Measurements from ENCODE around the gene NR4A1.

NR4A1 gene

DNA sequence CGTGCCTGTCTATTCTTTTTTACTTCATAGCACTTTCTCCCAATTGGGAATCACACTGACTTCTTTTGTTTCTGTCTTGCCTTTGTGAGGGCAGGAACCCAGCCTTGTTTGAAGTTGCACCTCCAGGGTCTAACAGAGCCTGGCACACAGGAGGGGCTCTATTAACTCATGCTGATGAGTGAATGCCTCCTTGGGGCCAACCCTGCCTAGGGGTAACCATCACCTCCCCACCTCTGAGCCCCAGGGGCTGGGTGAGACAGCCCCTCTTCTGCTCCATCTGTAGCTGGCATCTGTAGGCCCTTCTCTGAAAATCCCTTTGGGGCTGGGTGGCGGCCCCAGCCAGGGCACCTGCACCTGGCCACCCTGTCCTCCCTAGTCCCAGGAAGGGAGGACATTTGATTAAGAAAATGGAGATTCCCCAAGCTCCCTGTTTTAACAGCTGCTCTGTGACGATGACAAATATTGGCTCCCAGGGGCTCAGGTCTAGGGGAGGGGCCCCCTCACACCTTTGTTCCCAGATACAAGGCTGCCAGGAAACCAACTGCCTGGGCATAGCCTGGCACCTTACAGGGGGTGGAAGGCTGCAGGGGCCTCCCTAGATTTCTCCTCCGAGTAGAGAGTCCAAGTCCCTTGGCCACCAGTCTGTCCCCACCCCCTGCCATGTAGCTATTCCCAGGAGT is 32.7 kb upstream of the NR4A1 start:
- no peak for DNase-seq (ENCODE audit: low read depth)

DNA sequence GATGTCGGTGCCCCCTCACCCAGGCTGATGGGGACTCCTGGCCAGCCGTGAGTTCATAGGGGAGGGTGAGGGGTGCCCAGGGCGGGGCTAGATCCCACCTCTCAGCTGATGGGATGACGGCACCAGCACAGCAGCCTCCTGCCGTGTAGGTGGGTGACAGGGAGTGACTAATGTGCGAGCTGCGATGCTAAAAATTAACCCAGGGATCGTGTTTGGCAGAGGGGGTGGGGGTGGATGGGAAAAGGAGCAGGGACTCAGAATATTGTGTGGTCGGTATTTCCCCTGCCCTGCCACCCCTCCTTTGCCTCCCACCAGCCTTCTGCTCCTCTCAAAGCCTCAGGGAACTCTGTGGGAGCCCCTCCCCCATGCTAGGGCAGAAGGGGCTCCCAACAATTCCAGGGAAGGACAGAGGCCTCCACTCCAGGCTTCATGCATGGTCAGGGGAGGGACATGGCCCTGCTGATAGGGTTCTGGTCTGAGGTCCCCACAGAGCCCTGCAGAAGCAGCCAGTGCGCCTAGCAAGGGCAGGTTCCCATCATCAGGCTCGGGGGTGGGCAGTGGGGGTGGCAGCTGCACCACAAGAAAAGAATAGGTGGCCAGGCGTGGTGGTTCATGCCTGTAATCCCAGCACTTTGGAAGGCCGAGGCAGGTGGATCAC is 32.0 kb upstream of the NR4A1 start:
- DNase-seq (ENCODE audit: low read depth): no peak

DNA sequence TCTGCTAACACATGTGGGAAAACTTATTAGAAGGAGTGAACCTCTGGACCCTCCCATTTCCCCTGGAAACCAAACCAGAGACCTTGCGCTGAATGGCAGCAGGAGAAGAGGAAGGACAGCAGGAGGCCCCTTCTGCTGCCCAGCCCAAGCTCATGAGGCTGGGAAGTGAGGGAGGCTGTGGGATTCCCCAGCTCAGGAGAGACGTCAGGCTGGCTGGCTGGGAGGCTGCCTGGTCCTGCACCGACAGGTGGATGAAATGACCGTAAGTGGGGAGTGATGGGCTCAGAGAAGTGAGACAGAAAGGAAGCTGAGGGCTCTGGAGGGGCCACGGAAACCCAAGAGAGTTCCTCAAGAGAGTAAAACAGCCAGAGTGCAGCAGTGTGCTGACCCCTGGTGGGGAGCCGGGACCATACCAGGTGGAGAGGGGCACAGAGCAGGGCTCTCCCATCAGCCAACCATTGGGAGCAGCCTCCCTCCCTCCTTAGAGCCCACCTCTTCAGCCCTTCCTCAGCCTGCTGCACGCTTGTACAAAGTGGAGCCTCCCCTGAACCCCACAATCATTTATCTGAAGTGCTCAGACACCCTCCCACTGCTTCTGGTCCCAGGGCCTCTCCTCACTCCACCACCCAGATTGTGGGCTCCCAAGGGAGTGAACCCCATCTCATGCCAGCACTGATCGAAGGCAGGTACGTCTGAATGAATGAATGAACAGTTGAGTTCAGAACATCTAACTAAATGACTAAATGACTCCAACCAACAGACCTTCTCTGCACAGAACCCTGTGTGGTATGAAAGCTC is 30.5 kb upstream of the NR4A1 start:
- DNase-seq (ENCODE audit: low read depth): no peak

DNA sequence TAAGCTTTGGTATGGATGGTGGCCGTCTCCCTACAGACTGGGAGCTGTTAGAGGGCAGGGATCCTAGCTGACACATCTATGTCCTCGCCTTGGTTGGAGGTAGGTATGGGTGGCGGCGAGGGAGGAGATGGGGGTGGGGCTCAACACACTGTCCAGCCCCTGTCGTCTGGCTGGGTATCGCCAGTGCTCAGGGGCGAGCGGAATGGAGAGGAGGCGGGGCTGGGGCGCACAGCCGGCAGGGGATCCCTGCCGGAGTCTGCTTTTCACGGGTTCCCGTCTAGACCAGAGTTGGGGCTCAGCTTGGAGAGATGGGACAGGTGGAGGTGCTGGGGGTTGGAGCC is 28.4 kb upstream of the NR4A1 start:
- no peak for DNase-seq (ENCODE audit: low read depth)

DNA sequence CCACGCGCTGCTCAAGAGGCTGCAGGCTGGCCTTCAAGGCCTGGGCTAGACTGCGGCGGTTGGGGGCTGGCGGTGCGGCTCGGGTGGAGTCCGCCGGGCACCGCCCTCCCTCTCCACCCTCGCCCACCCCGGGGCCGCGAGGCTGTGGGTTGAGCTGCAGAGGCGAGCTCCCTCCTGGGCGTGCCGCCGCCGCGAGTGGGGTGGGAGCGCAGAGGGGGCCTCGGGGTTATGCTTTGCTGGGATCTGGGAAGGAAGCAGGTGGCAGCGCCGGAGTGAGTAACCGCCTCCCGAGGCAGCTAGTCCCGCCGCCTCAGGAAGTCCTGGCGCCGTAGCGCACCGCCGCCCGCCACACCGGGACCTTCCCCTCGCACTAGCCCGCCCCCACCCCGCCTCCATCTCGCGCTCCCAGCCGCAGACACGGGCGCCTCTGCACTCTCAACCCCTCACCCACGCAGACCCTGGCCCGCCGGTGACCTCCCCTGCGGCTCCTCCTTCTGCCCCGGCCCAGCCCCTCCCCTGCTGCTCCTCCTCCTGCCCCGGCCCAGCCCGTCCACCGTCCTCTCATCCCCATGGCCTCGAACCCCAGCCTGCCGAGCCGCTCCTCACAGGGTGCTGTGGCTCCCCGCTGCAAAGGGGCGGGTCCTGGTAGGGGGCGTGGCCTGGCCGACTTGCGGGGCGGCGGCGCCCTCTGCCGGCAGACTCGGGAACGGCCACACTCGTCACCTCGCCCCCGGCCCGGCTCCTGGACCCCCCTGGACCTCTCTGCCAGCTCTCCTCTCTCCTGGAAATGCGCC is 27.9 kb upstream of the NR4A1 start:
- DNase-seq (ENCODE audit: low read depth): no peak

DNA sequence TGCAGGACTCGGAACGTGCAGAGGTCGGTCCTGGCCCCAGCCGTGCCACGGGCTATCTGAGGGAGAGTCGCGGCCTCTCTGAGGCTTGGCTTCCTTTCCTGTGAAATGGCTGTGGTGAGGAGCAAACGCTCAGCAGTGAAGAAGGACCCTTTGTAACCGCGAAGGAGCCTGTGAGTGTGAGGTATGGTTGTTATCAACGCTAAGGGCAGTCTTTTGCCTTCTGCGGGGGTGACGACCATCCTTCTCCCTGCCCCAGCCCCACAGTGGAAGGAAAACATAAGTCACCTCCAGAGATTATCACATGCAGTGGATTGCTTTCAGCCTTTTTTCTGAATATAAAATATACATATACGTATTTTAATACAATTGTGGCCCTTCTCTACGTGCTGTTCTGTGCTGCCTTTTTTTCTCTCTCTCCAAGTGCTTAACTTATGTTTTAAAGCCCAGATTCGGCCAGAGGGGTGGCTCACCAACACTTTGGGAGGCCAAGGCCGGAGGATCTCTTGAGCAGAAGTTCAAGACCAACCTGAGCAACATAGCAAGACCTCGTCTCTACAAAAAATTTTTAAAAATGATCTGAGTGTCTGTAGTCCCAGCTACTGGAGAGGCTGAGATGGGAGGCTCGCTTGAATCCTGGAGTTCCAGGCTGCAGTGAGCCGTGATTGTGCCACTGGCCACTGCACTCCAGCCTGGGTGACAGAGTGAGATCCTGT is 27.1 kb upstream of the NR4A1 start:
- no peak for DNase-seq (ENCODE audit: low read depth)

DNA sequence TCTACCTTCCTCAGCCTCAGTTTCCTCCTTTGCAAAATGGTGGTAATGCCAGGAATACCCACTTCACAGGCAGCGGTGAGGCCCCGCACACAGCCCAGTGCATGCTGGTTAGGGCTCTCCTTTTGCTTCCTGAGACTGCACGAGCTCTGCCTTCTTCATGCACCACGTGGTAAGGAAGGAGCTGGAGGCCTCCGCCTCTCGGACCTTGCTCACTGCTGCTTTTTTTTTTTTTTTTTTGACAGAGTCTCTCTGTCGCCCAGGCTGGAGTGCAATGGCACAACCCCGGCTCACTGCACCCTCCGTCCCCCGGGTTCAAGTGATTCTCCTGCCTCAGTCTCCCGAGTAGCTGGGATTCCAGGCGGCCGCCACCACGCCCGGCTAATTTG is 26.4 kb upstream of the NR4A1 start:
- no peak for DNase-seq (ENCODE audit: low read depth)

DNA sequence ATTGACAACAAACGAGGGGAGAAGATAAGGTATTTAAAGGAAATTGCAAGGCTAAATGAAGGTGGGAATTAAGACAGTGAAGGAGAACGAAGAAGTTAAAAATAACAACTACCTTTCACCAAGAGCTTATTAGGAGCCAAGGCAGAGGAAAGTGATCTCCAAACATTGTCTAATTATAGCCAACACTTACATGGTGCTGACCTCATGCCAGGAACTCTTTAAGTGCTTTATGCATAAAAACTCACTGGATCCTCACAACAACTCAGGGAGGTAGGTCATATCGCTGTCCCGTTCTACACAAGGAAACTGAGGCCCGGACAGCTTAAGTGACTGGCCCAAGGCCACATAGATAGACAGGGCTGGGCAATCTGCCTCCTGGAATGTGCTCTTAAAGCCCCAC is 25.0 kb upstream of the NR4A1 start:
- no peak for DNase-seq (ENCODE audit: low read depth)

DNA sequence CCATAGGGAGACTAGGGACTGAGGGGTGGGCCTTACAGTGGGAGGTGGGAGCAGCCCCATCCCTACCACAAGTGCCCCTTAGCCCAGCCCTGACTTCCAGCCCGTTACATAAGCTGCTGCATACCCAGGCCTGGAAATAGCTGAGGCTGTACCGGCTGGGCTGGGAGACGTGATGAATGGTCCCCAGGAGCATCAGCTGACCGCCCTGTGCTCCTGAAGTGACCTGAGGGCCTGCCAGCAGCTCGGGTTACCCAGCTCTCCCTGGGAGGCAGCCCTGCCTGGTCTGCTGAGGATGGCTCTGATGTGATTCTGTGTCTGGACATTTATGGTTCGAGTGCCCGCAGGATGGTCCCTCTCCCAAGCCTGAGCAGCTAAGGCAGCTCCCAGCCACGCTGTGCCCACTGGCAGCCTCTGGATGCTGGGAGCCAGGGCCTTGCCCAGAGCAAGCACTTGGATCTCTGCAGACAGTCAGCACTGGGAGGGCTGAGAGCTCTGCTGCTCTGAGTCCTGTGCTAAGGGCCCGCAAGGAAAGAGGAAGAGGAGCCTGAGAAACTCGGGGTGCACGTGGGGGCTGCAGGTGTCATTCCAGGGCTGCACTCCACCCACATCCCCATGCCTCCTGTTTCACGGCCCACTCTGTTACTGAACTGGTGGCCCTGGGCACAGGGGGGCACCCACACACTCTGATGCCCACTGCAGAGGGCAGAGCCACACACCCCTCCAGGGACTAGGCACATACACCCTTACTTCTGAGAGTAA is 24.0 kb upstream of the NR4A1 start:
- DNase-seq (ENCODE audit: low read depth): no peak

DNA sequence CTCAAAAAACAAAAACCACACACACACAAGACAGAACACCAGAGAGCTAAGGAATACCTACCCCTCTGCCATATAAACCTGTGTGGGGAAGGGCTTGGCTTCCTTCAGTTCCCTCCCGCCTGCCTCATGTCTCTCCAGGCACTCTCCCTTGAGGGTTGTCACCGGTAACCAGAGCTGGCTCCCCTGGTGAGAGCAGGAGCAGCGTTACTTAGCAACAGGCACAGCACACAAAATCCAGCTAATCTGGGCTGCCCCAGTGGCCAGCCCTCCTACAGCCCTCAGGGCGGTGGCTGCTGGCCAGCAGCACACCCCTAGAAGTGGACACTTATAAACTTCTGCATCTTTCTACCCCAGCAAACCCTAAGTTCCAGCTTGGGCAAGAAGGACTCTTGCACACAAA is 21.6 kb upstream of the NR4A1 start:
- DNase-seq (ENCODE audit: low read depth): no peak

DNA sequence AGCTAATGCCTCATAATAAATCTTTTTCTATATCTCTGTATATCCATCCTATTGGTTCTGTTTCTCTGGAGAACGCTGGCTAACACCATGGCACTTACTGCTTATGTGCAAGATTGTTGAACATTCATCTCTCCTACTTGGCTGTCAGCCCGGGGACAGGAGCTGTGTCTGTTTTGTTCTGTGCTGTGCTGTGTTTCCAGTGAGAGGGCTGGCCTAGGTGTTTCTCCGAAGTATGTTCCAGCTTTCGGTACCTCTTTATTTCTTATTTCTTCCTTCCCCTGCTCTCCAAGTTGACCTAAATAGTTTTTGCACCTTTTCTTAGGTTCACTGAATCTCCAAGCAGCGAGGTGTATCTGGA is 18.8 kb upstream of the NR4A1 start:
- DNase-seq (ENCODE audit: low read depth): peak; percentile 76

DNA sequence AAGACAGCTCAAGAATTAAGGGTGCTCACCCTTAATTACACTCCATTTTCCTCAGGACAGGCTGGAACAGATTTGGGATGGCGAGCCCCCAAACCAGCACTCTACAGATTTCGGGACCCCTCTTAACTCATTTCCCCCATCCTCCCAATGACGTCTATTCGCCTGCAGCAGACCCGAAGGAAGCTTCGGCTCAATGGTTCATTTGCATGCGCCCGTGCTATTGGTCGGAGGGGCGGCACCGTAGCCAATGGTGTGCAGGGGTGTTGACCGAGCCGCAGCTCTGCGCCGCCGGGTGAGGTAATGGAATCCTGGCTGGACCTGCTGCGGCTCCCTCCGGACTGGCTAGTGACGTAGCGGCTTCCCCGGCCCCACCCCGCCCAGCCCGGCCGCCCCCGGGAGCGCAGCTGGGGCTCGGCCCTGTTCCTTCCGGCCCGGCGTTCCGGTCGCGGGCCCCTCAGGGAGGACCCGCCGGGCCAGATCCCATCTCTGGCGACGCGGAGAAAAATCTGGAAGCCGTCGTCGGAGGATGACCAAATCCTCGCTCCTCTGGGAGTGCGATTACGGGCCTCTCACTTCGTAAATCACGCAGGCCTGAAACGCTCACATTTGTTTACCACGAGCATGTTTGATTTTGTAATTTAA is 18.3 kb upstream of the NR4A1 start:
- DNase-seq (ENCODE audit: low read depth): peak; percentile 96

DNA sequence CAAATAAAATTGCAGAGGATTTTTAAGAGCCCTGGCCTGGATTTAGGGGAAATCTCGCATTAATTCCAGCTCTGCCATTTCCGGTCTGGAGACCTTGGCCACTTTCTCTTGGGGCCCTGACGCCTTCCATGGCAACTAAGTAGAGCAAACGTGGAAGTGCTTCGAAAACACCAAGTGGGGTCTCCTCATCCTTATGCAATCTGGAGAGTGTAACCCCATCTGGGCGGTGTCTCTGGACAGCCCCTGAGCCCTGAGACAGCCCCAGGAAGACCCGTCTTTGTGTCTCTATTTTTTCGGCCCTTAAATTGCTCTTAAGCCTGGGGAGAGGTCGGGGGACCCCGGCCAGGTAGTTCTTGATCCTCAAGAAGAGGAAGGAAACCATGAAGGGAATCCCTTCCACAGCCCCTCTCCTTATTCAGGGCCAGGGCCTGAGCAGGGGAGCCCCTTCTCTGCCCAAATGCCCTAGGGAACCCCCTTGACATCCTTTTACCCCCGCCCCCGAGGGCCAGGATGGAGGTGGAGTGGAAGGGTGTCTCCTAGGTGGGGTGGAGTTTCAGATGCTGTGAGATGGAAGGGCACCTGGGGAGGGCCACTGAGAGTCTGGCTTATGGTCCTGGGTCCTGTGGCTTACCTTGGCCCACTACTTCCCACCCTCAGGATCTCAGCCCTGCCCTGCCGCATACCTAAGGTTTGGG is 17.6 kb upstream of the NR4A1 start:
- DNase-seq (ENCODE audit: low read depth): no peak

DNA sequence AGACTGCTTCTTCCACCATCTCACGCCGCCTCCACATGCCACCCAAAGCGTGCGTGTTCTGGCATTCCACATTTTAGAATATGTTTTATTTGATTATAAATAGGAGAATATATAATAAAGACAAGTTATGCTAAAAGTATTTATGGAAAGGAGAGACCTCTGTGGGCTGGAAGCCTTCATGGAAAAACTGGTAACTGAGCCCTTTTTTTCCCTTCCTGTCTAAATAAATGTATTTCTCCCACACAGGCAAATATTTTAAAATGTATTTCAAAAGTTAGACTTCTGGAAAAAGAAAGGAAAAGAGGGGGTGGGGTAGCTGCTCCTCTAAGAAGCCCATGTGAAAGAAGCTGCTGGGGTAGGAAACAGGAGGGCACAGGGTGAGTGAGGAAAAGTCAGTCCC is 16.1 kb upstream of the NR4A1 start:
- DNase-seq (ENCODE audit: low read depth): no peak

DNA sequence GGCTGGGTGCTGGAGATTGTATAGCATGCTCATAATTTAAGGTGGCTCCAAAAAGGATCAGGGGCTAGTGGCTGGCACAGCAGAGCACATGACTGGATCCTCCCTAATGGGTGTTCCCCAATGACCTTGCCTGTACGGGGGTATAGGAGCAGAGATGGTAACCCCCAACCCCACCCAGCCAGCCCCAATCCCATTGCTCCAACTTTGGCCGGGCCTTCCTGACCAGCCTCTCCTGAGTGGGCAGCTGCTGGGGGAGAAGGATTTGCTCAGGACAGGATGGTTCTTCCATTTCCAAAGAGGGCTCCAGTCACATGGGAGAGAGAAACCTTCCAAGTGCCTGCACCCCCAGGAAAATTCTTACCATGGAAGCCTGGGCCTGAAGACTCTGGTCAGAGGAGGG is 15.3 kb upstream of the NR4A1 start:
- DNase-seq (ENCODE audit: low read depth): no peak

DNA sequence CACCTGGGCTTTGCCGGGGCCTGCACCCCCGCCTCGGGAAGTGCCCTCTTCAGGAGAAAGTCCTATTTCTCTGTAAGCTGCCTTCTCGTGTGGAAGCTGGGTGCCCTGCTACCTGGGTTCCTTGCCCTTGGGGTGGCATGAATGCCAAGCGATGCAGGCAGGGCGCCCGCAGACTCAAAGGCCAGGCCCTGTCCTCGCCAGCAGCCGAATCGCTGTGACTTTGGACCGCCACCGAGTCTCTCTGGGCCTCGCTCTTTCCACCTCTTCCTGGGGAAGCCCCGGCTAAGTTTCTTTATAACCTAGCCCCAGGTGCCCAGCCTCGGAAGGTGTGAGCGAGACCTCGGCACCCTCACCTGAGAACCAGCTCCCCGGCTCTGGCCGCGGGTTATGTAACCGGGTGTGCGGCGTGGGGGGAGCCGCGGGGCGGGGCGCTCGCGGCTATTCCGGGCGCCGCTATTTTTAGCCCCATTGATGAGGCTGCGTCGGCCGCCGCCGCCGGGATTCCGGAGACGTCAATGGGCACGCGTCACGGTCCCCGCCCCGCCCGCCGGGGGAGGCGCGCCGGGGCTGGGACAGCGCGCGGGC is 14.6 kb upstream of the NR4A1 start:
- peak; percentile 81 for DNase-seq (ENCODE audit: low read depth)

DNA sequence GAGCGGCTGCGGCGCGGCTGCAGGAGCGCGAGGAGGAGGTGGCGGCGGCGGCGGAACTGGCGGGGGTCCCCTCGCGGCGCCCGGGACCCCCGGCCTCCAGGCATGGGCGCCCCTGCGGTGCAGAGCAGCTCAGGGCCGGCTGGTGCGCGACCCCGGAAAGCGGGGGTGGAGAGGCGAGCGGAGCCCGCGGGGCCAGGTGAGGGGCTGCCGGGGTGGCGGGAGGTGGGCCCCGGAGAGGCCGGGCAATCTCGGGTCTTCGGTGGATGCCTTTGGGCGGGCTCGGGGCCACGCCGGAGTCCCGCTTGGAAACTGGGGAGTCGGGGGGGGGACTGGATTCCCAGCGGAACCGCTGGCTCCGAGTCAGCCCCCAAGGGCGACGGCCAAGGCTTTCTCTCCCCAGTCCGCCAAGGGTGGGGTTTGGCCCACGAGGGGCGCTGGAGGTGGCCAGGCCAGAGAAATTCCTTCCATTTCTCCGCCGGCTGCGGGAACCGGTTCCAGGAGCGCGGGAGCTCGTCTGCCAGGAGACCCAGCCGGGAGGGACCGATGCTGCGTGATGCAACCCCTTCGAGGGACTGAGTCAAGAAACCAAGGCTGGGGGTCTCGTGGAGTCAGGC is 13.9 kb upstream of the NR4A1 start:
- no peak for DNase-seq (ENCODE audit: low read depth)

DNA sequence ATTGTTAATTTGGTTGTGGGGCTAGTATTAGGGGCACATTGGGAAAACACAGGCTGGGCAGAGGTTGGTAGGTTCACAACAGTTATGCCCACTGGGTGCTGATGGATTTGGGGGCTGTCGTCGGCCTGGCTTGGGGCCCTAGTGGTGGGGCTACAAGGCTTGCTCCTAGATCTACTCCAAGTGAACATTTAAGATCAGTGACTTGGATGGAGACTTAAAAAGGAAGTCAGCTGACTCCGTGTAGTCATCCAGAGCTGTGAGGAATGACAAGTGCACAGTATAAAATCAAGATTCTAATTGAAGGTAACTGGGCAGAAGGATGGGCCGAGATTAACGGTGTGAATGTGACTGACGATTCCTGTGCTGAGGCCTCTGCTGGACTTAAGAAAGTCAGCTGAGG is 12.8 kb upstream of the NR4A1 start:
- DNase-seq (ENCODE audit: low read depth): no peak

DNA sequence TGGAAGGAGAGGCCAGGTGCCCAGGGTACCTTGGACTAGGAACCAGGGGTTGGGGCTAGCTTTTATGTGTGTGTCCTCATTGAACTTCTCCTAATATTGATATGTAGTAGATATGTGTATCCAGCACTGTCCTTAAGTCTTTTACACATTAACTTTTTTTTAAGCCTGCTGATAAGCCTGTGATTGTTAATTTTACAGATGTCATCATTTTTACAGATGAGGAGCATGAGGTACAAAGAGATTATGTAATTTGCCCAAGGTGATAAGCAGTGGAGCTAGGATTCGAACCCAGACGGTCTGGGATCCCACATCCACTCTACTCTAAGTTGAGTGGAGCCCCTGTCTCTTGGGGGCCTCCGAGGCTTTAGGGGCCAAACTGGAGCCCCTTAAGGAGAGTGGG is 10.2 kb upstream of the NR4A1 start:
- no peak for DNase-seq (ENCODE audit: low read depth)

Measured in stromal cell of bone marrow (primary cell).